Endodermal cell (in vitro differentiated cells): ENCODE results near the gene PP2D1. TPM values are rescaled to one million over a fixed set of nuclear protein-coding genes. Genes with fewer than 3 reads are reported as not detected.

Experiments
- DNase-seq: peaks from one replicate; pipeline ENCODE4 v3.0.0-alpha.2; 2017
- H3K27ac ChIP-seq: 2 replicates; pipeline ENCODE4 v1.5.1; 2013; ENCODE audit warnings: mild to moderate bottlenecking, low read depth, low read length, moderate library complexity
- H3K27me3 ChIP-seq: 2 replicates; pipeline ENCODE4 v1.6.1; 2013; ENCODE audit warnings: mild to moderate bottlenecking, low read length, moderate library complexity; ENCODE audit not compliant: insufficient read depth, control insufficient read depth, poor library complexity, severe bottlenecking
- H3K36me3 ChIP-seq: 2 replicates; pipeline ENCODE4 v1.7.0; 2013; ENCODE audit warnings: mild to moderate bottlenecking, low read length, moderate library complexity; ENCODE audit not compliant: control insufficient read depth, insufficient read depth
- H3K4me1 ChIP-seq: one replicate; pipeline ENCODE4 v1.7.0; 2013; ENCODE audit warnings: low read length; ENCODE audit not compliant: control insufficient read depth, insufficient read depth
- H3K4me3 ChIP-seq: 2 replicates; pipeline ENCODE4 v1.5.1; 2013; ENCODE audit warnings: mild to moderate bottlenecking, low read length, moderate library complexity
- H3K9ac ChIP-seq: 2 replicates; pipeline ENCODE4 v1.6.1; 2013; ENCODE audit warnings: mild to moderate bottlenecking, low read length, moderate library complexity; ENCODE audit not compliant: poor library complexity, severe bottlenecking; ENCODE audit errors: extremely low read depth
- H3K9me3 ChIP-seq: 2 replicates; pipeline ENCODE4 v1.6.1; 2013; ENCODE audit warnings: mild to moderate bottlenecking, low read length, moderate library complexity; ENCODE audit not compliant: control insufficient read depth
- H3K27ac Mint-ChIP-seq: 2 replicates; pipeline ENCODE4 v1.8.0; 2020; ENCODE audit warnings: mixed read lengths
- H3K27me3 Mint-ChIP-seq: 2 replicates; pipeline ENCODE4 v1.8.0; 2021; ENCODE audit warnings: mild to moderate bottlenecking, mixed read lengths; ENCODE audit not compliant: insufficient read depth
- H3K36me3 Mint-ChIP-seq: 2 replicates; pipeline ENCODE4 v1.8.0; 2020; ENCODE audit warnings: low read depth, mixed read lengths
- H3K4me1 Mint-ChIP-seq: 2 replicates; pipeline ENCODE4 v1.8.0; 2020; ENCODE audit warnings: mixed read lengths
- H3K4me3 Mint-ChIP-seq: 2 replicates; pipeline ENCODE4 v1.8.0; 2020; ENCODE audit warnings: mild to moderate bottlenecking, moderate library complexity, mixed read lengths
- H3K9me3 Mint-ChIP-seq: 2 replicates; pipeline ENCODE4 v1.8.0; 2020; ENCODE audit warnings: mild to moderate bottlenecking, mixed read lengths
- WGBS, 2 experiments: methylation state at CpG; one replicate each; pipeline versions ENCODE4 v1.1.5 to v1.1.7; 2013; ENCODE audit warnings: missing lambda C conversion rate in 2 of 2, mixed read lengths in 1 of 2; ENCODE audit not compliant: insufficient coverage in 1 of 2, insufficient read length in 1 of 2; 5-methylcytosine and 5-hydroxymethylcytosine counted together
- long read RNA-seq, 4 experiments: library from polyadenylated mRNA in 2 of 4; library from RNA in 1 of 4; library from capped mRNA in 1 of 4; stranded (forward) in 3 of 4; unstranded in 1 of 4; transcript quantifications; one replicate each; pipeline ENCODE4 v2.0.0, GENCODE V29; 2020 to 2021; ENCODE audit warnings: inconsistent platforms in 1 of 4
- polyA plus RNA-seq, 2 experiments: library from polyadenylated mRNA; stranded (reverse); fragments of 50-300 nt; gene quantifications; one replicate each; pipeline ENCODE4 v1.2.3, GENCODE V29; 2013
- total RNA-seq, 2 donors: library from RNA; stranded (reverse); fragmentation: NEBNext Ultra II Directional in 1 of 2; extraction: Animal tissue kit (Norgen Biotek cat#: 25700) in 1 of 2; gene quantifications; 2 replicates in 1 of 2; 3 replicates in 1 of 2; pipeline ENCODE4 v1.2.1, GENCODE V29; 2021
- TF ChIP-seq, protein P1 (sequence below): fragments of 200-600 bp; sonication (generic); conservative IDR thresholded peaks from 2 replicates; pipeline ENCODE4 v1.5.0; 2021; ENCODE audit warnings: antibody characterized with exemption, mild to moderate bottlenecking

The PP2D1 gene, protein sequence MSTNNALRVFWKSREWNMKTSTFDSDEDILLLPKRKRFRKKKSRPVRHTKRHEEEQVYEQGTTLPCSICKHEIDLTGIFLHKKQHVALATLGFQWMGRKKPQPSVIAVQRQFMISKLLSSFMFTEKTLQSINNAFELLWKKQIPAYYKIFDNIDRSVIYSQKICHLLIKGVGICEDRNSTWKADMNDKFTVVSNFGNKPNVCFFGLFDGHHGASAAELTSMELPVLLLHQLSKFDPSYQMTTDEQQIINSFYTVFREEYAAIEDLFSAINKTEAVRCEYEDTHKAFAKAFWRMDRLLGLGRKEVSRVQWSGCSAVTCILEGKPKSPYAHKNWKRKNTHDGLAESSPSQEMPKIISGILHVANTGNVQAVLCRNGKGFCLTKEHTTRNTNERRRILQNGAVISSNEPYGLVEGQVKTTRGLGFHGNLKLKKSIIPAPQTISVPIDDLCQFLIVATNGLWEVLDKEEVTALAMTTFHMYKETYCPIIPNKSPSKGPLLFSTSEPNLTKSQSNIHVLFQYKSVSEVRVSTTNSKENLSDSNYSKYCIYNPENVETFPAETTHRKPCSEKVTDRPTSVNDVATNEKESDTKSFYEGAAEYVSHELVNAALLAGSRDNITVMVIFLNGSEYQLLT
- total RNA-seq = not detected
- not detected for polyA plus RNA-seq (2013, experiment 1 of 2)
- polyA plus RNA-seq (2013, experiment 2 of 2) = not detected
- long read RNA-seq, experiment 1 = 0 reads
- long read RNA-seq, experiment 2 = 0 reads
- long read RNA-seq, experiment 3, partial matches to known transcripts = 0 of 1 reads
- long read RNA-seq, experiment 3, other reads (novel, unspliced or antisense) = 1 of 1 reads
- long read RNA-seq, experiment 4 = 0 reads

DNA sequence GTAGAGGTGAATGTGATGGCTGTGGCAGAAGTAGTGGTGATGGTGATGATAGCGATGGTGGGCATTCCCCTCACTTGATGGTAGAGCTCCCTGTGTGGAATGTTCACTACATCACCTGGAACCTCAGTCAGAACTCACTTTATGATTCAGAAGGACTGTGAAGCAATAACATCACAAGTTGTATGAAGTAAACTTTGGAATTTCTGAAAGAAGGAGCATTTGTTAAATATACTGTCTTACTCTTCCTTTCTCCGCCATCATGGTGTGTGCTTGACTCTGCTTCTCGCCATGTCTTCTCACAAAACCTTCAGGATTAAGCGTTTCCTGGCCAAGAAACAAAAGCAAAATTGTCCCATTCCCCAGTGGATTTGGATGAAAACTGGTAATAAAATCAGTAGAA is at the start of gene PP2D1:
PP2D1 (minus strand) TSS at position 101 of the 400 bp plus-strand sequence. CDS start 192 bp downstream, outside the sequence.
- Mint-ChIP-seq H3K27ac (no peak within 1 kb of the TSS), H3K4me3 (no peak within 1 kb of the TSS), H3K4me1 (no peaks in the 10 kb centered on the region), H3K9me3 (no peaks in the 10 kb centered on the region), H3K36me3 (no peaks in the 10 kb centered on the region), H3K27me3 (no peaks in the 10 kb centered on the region)
- TF ChIP-seq, protein P1, sequence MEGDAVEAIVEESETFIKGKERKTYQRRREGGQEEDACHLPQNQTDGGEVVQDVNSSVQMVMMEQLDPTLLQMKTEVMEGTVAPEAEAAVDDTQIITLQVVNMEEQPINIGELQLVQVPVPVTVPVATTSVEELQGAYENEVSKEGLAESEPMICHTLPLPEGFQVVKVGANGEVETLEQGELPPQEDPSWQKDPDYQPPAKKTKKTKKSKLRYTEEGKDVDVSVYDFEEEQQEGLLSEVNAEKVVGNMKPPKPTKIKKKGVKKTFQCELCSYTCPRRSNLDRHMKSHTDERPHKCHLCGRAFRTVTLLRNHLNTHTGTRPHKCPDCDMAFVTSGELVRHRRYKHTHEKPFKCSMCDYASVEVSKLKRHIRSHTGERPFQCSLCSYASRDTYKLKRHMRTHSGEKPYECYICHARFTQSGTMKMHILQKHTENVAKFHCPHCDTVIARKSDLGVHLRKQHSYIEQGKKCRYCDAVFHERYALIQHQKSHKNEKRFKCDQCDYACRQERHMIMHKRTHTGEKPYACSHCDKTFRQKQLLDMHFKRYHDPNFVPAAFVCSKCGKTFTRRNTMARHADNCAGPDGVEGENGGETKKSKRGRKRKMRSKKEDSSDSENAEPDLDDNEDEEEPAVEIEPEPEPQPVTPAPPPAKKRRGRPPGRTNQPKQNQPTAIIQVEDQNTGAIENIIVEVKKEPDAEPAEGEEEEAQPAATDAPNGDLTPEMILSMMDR = no peak
- no peaks in the 10 kb centered on the region for H3K36me3 ChIP-seq
- no peaks in the 10 kb centered on the region for H3K4me1 ChIP-seq
- no peak within 1 kb of the TSS for H3K4me3 ChIP-seq
- H3K27me3 ChIP-seq = no peaks in the 10 kb centered on the region
- 83 to 95% methylated on average over 1 to 4 of the region's 4 CpGs for WGBS, 2 experiments
- H3K9me3 ChIP-seq = no peaks in the 10 kb centered on the region
- H3K9ac ChIP-seq = no peak within 1 kb of the TSS
- DNase-seq = no peak
- H3K27ac ChIP-seq = no peak within 1 kb of the TSS

DNA sequence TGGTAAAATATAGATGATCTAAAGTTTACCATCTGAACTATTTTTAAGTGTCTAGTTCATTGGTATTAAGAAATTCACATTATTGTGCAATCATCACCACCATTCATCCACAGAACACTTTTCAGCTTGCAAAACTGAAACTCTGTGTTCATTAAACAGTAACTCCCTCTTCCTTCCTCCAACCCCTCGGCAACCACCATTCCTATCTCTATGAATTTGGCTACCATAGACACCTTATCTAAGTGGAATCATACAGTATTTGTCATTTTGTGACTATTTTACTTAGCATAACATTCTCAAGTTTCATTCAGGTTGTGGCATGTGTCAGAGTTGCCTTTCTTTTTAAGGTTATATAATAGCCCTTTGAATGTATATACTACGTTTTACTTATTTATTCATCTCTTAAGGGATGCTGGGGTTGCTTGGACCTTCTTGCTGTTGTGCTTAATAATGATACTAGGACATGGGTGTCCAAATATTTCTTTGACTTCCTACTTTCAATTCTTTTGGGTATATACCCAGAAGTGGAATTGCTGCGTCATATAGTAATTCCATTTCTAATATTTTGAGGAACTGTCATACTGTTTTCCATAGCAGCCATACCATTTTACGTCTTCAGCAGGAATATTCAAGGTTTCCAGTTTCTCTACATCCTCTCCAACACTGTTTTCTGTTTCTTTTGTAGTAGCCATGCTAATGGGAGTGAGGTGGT is 49.1 kb upstream of the PP2D1 start:
- Mint-ChIP-seq H3K9me3 (no peaks in the 10 kb centered on the region), H3K27me3 (no peaks in the 10 kb centered on the region), H3K4me3 (no peak overlapping the region), H3K36me3 (no peaks in the 10 kb centered on the region), H3K27ac (no peak overlapping the region), H3K4me1 (no peaks in the 10 kb centered on the region)
- WGBS, 2 experiments = 90 to 100% methylated on average over 1 to 3 of the region's 4 CpGs
- no peak for DNase-seq
- no peaks in the 10 kb centered on the region for H3K9me3 ChIP-seq
- no peaks in the 10 kb centered on the region for H3K36me3 ChIP-seq
- no peaks in the 10 kb centered on the region for H3K4me1 ChIP-seq
- no peak overlapping the region for H3K4me3 ChIP-seq
- H3K27ac ChIP-seq = no peak overlapping the region
- TF ChIP-seq, protein P1 = no peak
- no peaks in the 10 kb centered on the region for H3K27me3 ChIP-seq
- no peak overlapping the region for H3K9ac ChIP-seq

DNA sequence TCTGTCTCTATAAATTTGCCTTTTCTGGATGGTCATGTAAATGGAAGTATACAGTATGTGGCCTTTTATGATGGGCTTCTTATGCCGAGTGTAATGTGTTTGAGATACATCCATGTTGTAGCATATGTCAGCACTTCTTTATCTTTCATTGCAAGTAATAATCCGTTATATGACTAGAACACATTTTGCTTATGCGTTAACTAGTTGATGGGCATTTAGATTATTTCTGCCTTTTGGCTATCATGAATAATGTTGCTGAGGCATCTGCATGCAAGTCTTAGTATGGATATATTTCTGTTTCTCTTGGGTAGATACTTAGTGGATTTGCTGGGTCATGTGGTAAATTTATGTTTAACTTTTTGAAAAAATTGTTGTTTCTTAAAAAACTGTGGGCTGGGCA is 47.9 kb upstream of the PP2D1 start:
- DNase-seq = no peak
- Mint-ChIP-seq H3K9me3 (no peaks in the 10 kb centered on the region), H3K27ac (no peak overlapping the region), H3K27me3 (no peaks in the 10 kb centered on the region), H3K4me1 (no peaks in the 10 kb centered on the region), H3K4me3 (no peak overlapping the region), H3K36me3 (no peaks in the 10 kb centered on the region)
- Histone ChIP-seq H3K4me1 (no peaks in the 10 kb centered on the region), H3K4me3 (no peak overlapping the region), H3K27ac (no peak overlapping the region), H3K9ac (no peak overlapping the region), H3K27me3 (no peaks in the 10 kb centered on the region), H3K36me3 (no peaks in the 10 kb centered on the region), H3K9me3 (no peaks in the 10 kb centered on the region)
- WGBS, 2 experiments = 100% methylated on average over 3 of the region's 3 CpGs
- TF ChIP-seq, protein P1 = no peak
